ENCODE data around the gene SMG6.
A peak's percentile ranks its signal among the peaks of the same experiment; 100 is the strongest.

SMG6 gene

GRCh38 chr17:2183346-2183745, 120.2 kb downstream of the SMG6 start:
- peaks cover 0 to 48% (median 44%) of the 10 kb centered on the region in 4 donors for H3K4me1 ChIP-seq
- peaks cover 10 to 24% (median 24%) of the 10 kb centered on the region in 3 donors for H3K36me3 ChIP-seq
- intact Hi-C loops (cut with DNase I; ENCODE audit: low total_unique reads), result no loop called here
- no peak overlapping the region for H3K4me3 ChIP-seq
- DNase-seq, result no peak
- no peaks in the 10 kb centered on the region for H3K9me3 ChIP-seq
- no peak for TF ChIP-seq CTCF (IDR thresholded peaks at IDR 0.05)
- H3K27ac ChIP-seq, result peak overlapping the region in 1 of 2 donors; percentile 77
- H3K27me3 ChIP-seq, result no peaks in the 10 kb centered on the region

GRCh38 chr17:2181897-2182448, 121.6 kb downstream of the SMG6 start:
- intact Hi-C loops (cut with DNase I; ENCODE audit: low total_unique reads), result no loop called here
- peaks cover 0 to 62% (median 49%) of the 10 kb centered on the region in 4 donors for H3K4me1 ChIP-seq
- H3K9me3 ChIP-seq, result no peaks in the 10 kb centered on the region
- DNase-seq, result no peak
- H3K36me3 ChIP-seq, result peaks cover 10 to 17% (median 15%) of the 10 kb centered on the region in 3 donors
- H3K4me3 ChIP-seq, result no peak overlapping the region
- no peaks in the 10 kb centered on the region for H3K27me3 ChIP-seq
- peak overlapping the region; percentile 70 to 77 for H3K27ac ChIP-seq
- no peak for TF ChIP-seq CTCF (IDR thresholded peaks at IDR 0.05)

GRCh38 chr17:2181206-2181896, 122.2 kb downstream of the SMG6 start:
- intact Hi-C loops (cut with DNase I; ENCODE audit: low total_unique reads), result no loop called here
- H3K4me1 ChIP-seq, result peaks cover 0 to 68% (median 52%) of the 10 kb centered on the region in 4 donors
- peak overlapping the region; percentile 70 to 77 for H3K27ac ChIP-seq
- H3K9me3 ChIP-seq, result no peaks in the 10 kb centered on the region
- H3K27me3 ChIP-seq, result no peaks in the 10 kb centered on the region
- no peak for TF ChIP-seq CTCF (IDR thresholded peaks at IDR 0.05)
- peaks cover 9 to 11% (median 10%) of the 10 kb centered on the region in 3 donors for H3K36me3 ChIP-seq
- no peak overlapping the region for H3K4me3 ChIP-seq
- DNase-seq, result peak; percentile 72 to 94

- Histone ChIP-seq H3K27me3 (no peaks in the 10 kb centered on the region), H3K4me1 (peaks cover 0 to 74% (median 55%) of the 10 kb centered on the region in 4 donors), H3K27ac (peak overlapping the region; percentile 70 to 77), H3K4me3 (no peak overlapping the region), H3K36me3 (peaks cover 3 to 5% (median 5%) of the 10 kb centered on the region in 3 donors), H3K9me3 (no peaks in the 10 kb centered on the region)
- intact Hi-C loops (cut with DNase I; ENCODE audit: low total_unique reads), result no loop called here
- no peak for DNase-seq
- no peak for TF ChIP-seq CTCF (IDR thresholded peaks at IDR 0.05)
Measured at GRCh38 chr17:2180768-2181167, 122.8 kb downstream of the SMG6 start.

GRCh38 chr17:2179615-2180295, 123.8 kb downstream of the SMG6 start:
- no peaks in the 10 kb centered on the region for H3K36me3 ChIP-seq
- peaks cover 7 to 84% (median 65%) of the 10 kb centered on the region in 4 donors for H3K4me1 ChIP-seq
- intact Hi-C loops (cut with DNase I; ENCODE audit: low total_unique reads), result no loop called here
- no peak for TF ChIP-seq CTCF (IDR thresholded peaks at IDR 0.05)
- H3K27ac ChIP-seq, result peak overlapping the region; percentile 57 to 77
- H3K9me3 ChIP-seq, result no peaks in the 10 kb centered on the region
- DNase-seq, result peak; percentile 91 to 92
- no peak overlapping the region for H3K4me3 ChIP-seq
- H3K27me3 ChIP-seq, result no peaks in the 10 kb centered on the region
